COR-L47 (cell line): Measurements from ENCODE around the gene EGFR.

ENCODE experiments used
- DNase-seq: peaks from one replicate; lab custom pipeline; 2025; lab: John Stamatoyannopoulos, UW

Gene EGFR

GRCh38 chr7:55081472-55082227, 62.8 kb downstream of the EGFR start:
- no peak for DNase-seq

- DNase-seq = no peak
Observed at GRCh38 chr7:55082228-55082603, 63.4 kb downstream of the EGFR start.

- DNase-seq = no peak
Observed at GRCh38 chr7:55083206-55083605, 64.4 kb downstream of the EGFR start.

GRCh38 chr7:55084307-55084706, 65.5 kb downstream of the EGFR start:
- no peak for DNase-seq

GRCh38 chr7:55085511-55086412, 66.9 kb downstream of the EGFR start:
- no peak for DNase-seq

GRCh38 chr7:55086413-55087201, 67.8 kb downstream of the EGFR start:
- no peak for DNase-seq

- DNase-seq = no peak
Observed at GRCh38 chr7:55087521-55087961, 68.7 kb downstream of the EGFR start.

- no peak for DNase-seq
Observed at GRCh38 chr7:55088107-55088506, 69.3 kb downstream of the EGFR start.

GRCh38 chr7:55088620-55089019, 69.8 kb downstream of the EGFR start:
- no peak for DNase-seq

GRCh38 chr7:55092186-55092974, 73.6 kb downstream of the EGFR start:
- DNase-seq = no peak

GRCh38 chr7:55092975-55093373, 74.2 kb downstream of the EGFR start:
- no peak for DNase-seq

GRCh38 chr7:55093674-55094073, 74.9 kb downstream of the EGFR start:
- no peak for DNase-seq

GRCh38 chr7:55094092-55094690, 75.4 kb downstream of the EGFR start:
- no peak for DNase-seq

GRCh38 chr7:55095672-55096071, 76.9 kb downstream of the EGFR start:
- no peak for DNase-seq

- no peak for DNase-seq
Observed at GRCh38 chr7:55096323-55096722, 77.5 kb downstream of the EGFR start.

GRCh38 chr7:55097100-55097499, 78.3 kb downstream of the EGFR start:
- no peak for DNase-seq

GRCh38 chr7:55099066-55099820, 80.4 kb downstream of the EGFR start:
- no peak for DNase-seq

- DNase-seq = peak; percentile 47
Observed at GRCh38 chr7:55099821-55100543, 81.2 kb downstream of the EGFR start.

GRCh38 chr7:55100544-55101327, 81.9 kb downstream of the EGFR start:
- DNase-seq = peak; percentile 25
